HG02943 (cell line): ENCODE measurements around the gene CTNNA2.

Source experiments
- ATAC-seq: cut with Tn5 transposase; IDR thresholded peaks from one replicate; pipeline ENCODE4 v1.9.1; 2021; ENCODE audit warnings: mild to moderate bottlenecking, low read depth, moderate library complexity; ENCODE audit not compliant: unreplicated experiment

The CTNNA2 gene

DNA sequence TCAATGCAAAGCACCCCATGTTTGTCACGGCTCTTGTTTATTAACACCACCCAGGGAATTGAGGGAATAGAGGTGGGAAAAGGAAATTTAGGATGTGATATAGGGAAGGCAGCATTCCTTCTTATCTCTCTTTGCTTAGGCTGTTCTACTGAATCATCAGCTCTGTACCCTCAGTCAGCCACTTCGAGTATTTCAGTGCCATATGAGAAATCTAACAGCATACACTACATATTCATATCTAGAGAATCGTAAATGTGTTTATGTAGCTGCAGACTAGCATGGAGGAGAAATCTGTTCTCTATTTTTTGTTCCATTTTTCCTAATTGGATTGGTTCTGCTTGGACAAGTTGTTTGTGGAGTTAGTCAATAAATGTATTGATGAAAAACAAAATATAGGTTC lies 187.8 kb downstream of the CTNNA2 start:
- ATAC-seq, result no peak

DNA sequence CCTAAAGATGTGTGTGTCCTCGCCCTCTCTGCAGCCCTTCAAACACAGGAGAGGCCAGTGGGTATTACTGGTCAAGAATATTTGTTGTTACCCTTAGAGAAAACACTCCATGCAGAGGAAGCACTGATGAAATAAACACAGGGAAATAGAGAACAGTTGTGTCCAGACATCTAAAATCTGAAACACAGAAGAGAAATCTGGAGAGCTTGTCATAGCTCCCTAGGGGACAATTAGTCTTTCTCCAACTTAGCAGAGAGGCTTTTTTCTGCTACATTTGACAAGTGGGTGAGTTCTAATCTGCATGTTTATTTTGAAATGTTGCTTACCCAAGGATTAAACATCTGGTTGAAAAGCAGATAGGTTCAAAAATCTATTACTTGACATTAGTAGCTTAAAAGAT lies 190.1 kb downstream of the CTNNA2 start:
- ATAC-seq, result no peak

DNA sequence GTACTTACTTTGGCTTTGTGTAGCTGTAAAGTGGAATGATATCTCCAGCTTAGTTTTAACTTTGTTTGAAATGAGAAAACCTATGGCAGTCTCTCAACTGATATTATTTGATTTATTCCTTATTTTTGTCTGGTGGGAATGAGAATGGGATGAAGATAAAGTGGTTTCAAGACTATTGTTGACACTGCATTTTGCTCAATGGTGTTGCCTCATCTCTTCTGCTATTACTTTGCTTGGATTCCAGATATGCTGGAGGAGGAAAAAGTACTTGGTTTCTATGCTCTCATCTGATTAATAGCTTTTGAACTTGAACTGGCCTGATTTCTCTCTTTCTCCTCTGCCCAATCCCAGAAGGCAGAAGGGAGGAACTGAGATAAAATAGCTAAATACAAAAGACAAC lies 198.2 kb downstream of the CTNNA2 start:
- no peak for ATAC-seq

DNA sequence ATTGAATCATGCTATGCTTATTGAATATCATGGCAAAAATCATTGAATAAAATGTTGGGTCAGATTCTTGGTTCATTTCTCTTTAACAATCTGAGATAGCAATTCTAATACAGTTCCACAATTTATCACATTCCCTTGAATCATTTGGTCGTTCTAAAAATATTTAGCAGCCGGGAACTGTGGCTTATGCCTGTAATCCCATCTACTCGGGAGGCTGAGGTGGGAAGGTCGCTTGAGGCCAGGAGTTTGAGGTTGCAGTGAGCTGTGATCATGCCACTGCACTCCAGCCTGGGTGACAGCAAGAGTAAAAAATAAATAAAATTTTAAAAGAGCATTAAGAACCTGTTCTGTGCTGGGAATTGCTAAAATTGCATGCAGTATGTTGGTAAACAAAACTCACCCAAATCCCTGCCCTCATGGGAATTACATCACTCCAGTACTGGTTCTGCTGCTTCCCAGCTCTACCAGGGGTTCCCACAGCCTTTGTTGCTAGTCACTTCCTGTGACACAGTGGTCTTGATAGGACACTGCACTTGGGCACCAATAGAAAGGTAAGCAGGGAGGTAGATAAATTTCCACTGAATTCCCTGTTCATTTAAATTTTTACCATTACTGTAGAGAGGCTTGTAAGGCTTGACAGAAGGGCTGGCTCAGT lies 200.4 kb downstream of the CTNNA2 start:
- ATAC-seq, result no peak

DNA sequence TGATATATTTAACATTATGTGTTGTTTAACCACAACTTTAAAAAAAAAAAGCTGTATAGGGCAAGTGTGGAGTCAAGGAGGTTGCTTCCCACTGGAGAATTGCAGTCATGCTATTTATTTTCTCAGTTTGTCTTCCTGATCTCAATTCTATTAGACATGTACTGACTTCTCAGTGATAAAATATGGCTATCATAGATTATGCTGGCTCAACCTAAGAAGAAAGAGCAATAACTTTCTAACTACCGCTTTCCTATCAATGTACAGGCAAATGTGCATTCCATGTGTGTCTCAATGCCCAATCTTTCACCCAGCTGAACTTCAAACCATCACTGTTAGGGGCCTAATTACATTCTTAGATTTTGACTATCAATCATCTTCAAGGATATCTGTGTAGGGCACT lies 201.4 kb downstream of the CTNNA2 start:
- no peak for ATAC-seq

DNA sequence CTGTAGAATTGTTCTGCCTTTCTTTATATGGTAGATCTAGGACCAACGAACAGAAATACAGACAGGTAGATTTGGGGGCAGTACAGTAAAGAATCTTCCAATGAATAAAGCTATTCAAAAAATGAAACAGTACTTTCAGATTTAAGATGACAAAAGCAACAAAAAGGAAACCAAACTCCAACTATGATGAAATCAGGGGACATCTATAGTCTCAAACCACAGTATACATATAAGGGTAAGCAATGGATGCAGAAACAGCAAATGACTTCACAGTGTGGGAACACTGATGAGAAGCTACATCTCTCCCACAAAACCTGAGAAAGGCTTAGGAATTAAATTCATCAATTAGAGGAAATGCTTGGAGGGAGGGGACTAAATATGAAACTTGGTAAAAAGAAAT lies 202.5 kb downstream of the CTNNA2 start:
- ATAC-seq, result no peak

DNA sequence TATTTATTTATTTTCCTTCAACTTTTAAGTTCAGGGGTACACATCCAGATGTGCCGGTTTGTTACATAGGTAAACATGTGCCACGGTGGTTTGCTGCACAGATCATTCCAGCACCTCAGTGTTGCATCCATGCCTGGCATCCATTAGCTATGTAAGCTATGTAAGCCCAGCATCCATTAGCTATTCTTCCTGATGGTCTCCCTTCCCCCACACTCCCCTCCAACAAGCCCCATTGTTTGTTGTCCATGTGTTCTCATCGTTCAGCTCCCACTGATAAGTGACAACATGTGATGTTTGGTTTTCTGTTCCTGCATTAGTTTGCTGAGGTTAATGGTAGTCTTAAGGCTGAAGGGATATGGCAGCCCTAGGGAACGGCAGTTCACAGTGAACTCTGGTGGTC lies 203.4 kb downstream of the CTNNA2 start:
- no peak for ATAC-seq

DNA sequence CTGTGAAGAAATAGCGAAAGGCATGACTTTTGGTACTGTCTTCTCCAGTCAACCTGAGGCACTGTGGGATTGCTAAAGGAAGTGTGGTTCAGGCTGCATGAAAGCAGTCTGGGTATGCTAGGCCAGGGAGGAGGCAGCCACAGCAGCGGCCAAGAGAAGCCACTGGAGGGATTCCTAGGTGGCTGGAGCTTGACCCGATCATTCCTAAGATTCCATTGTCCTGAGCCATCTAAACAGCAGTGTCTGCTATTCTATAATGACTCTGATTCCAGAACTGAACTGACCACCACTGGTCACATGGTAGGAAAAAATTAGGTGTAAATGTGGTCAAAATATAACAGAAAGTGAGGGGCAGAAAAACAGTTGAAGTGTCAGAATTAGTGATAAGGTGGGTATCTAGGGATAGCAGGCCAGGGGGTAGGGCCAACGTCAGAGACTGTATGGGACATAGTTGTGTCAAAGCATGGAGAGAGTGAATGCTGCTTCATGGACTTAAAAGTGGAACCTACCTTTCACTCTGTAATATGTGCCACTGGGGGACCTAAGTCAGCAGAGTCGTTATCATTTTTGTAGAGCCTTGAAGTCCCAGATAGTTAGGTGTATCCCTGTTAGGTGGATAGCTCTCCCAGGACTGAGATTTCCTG lies 204.6 kb downstream of the CTNNA2 start:
- no peak for ATAC-seq

DNA sequence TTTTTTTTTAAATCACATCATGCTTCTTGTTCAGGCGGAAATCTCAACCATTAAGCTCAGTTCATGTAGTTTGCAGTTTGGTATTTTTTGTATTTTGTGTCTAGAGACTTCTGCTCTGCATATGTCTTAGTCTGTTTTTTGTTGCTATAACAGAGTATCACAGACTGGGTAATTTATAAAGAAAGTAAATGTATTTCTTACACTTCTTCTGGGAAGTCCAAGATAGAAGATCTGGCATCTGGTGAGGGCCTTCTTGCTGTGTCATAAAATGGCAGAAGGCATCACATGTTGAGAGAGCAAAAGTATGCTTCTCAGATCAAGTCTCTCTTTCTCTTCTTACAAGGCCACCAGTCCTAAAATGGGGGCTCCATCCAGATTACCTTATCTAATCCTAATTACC lies 208.2 kb downstream of the CTNNA2 start:
- ATAC-seq, result no peak

DNA sequence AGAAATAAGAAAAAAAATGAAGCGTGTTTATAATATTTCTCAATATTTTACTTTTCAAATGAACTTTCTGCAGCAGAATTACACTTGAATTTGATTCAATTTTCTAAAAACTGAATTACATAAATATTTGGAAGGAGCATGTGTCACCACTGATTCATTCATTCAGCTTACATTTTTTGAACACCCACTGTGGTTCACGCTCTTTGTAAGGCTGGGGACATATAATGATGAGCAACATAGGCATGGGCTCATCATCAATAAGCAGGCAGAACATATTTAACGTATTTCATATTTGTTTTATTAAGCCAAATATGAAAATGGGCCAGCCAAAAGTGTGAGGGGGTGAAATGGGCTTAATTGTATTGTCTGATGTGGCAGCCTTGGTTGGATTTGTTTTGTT lies 209.1 kb downstream of the CTNNA2 start:
- no peak for ATAC-seq

DNA sequence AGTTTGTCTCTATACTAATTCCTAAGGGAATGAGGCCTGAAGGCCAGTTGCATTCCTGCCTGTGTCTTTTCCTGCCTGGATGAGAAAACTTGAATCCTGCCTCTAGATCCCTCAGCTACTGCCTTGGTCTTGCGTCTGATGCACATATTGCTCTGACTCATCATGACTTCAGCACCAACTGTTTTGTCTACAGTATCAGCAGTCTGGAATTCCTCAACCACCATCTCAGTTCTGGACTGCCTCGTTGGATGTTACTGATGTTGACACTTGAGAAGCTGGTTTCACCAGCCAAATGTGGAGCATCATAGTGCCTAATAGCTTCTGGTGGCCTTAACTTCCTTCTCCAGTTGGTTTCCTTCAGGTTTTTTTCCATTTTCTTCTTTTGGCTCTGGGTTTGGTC lies 211.0 kb downstream of the CTNNA2 start:
- ATAC-seq, result no peak

DNA sequence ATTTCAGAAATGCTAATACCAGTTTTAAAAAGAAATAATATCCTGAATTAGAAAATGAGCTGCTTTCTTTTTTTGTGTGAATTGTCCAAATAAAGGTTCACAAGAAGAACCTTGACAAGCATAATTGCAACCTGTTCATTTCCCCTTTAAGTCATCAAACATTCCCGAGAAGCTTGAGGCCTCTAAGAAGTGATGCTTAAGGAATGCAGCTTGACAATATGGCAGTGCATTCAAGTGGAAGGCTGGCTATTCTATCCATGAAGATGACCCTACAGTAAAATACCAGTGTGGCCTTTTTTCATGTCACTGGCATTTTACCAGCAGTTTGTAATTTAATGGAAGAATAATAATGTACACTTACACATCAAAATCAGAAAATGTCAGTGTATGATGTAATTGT lies 216.7 kb downstream of the CTNNA2 start:
- no peak for ATAC-seq

DNA sequence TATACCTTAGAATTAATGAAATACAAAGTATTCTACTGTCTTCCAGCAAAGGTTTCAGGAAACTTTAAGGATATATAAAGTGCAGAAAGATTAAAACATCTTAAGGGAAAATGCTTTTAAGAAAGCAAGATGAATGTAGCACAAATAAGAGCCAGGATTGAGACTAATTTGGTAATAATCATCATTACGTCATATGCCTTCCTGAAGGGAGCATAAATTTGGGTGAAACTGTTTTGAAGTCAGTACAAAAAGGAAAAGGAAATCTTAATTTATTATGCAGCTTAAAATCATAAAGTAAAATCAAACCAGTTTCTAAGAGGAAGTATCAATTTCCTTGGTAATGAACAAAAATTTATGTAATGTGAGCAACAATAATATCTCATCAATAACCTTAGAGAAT lies 221.7 kb downstream of the CTNNA2 start:
- ATAC-seq, result no peak

DNA sequence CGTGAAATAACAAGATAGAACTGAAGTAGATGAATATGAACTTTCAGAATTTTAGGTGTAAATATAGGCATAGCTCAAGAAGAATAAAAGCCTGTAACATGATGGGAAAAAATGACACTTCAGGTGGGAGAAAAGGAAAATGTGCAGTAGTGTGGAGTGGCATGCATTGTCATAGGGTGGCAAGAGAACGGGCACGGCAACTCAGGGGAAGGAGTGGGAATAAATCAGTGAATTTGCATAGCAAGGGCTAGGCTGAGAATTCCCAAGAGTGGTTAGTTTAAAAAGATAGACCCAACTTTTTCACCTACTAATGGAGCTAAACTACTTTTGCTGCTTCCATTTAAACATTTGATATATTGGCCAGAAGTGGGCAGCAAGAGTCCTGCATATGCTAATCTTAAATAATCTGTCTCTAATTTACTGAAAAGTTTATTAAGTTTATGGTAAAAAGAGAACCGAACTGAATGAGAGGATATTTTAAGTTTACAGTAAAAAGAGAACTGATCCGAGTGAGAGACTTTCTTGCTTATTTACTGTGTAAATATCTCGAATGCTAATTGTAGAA lies 228.1 kb downstream of the CTNNA2 start:
- ATAC-seq, result no peak

DNA sequence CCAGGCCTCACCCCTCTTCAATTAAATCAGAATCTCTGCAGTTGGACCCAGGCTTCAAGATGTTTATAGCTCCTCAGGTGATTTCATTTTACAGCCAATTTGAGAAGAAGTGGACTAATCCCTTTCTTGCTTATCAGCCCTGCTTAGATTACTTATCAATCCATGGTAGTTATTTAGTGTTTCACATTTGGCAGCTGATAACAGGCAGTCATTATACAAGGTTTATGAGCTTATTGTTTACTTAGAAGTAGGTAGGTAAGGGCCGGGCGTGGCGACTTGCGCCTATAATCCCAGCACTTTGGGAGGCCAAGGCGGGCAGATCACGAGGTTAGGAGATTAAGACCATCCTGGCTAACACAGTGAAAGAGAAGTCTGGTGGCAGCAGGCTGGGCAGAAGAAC lies 237.5 kb downstream of the CTNNA2 start:
- ATAC-seq, result no peak

DNA sequence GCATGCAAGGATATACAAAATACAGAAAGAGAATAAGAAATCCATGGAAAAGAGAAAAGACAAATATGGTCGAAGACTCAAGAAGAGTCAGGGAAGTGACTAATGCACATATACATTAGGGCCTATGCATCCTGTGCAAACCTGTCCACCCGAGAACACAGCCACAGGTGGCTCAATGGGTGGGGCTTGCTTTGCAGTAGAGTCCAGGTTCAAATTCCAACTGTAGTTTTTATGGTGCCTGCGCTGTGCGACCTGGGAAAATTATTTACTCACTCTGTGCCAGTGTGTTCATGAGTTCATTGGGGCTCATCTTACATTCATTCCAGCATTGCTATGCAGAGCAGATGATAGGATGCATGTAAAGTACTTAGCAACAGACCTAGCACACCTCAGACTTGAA lies 244.7 kb downstream of the CTNNA2 start:
- ATAC-seq, result no peak

DNA sequence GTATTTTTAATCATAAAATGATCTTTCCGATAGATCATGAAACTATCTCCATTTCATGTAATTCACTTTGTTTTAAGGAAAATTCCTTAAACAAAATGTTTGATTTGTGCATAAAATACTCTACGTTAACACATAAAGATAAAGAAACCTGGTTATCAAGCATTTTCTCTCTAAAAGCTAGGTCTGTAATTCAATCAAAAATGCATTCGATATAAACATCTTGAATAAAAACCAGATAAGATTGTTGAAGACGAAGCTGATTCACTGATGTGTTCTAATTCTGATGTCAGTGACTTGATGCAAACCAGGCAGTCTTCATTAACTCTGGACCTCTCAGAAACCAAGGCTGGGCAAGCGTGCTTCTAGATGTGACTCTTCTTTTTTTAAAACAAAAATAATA lies 245.2 kb downstream of the CTNNA2 start:
- no peak for ATAC-seq

DNA sequence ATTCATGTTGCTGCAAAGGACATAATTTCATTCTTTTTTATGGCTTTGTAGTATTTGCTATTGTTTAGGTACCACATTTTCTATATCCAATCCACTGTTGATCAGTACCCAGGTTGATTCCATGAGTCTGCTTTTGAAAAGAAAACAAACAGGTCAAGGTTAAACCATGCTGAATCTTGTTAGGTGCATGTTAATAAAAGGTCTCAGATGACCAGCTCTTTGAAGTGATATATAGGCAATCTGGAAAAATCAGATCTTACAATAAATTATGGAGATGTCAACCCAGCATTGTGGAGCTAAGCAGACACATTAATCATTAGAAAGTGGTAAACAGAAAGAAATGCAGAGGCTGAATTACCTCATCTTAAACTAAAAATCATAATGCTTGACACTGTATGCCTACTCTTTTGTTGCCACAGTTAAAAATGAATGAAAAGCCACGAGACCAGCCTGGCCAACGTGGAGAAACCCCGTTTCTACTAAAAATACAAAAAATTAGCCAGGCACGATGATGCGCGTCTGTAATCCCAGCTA lies 246.0 kb downstream of the CTNNA2 start:
- ATAC-seq, result no peak

DNA sequence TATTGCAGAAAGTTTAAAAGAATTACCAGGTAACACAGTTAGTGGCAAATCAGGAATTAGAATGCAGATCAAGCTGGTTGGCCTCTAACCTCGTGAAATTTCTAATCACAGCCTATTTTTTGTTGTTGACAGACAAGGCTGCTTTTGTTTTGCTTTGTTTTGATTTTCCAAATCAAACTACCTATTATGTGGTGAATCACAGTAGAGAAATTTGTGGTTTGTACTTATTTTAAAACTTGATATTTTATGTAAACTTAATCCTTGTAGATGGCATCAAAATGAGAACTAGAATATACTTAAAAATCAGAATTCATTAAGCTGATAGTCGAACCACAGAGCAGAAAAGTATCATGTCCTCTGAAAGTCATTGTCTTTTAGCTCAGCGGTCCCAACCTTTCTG lies 258.1 kb downstream of the CTNNA2 start:
- ATAC-seq, result no peak

DNA sequence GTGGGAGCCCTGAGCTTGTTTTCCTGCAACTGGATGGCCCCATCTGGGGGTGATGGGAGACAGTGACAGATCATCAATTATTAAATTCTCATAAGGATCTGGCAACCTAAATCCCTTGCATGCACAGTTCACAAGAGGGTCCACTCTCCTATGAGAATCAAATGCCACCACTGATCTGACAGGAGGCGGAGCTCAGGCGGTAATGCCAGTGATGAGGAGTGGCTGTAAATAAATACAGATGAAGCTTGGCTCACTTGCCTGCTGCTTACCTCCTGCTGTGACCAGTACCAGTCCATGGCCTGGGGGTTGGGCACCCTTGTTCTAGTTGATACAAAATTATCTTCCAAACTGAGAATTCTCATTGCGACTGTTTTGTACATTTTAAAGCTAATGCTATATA lies 258.6 kb downstream of the CTNNA2 start:
- no peak for ATAC-seq

DNA sequence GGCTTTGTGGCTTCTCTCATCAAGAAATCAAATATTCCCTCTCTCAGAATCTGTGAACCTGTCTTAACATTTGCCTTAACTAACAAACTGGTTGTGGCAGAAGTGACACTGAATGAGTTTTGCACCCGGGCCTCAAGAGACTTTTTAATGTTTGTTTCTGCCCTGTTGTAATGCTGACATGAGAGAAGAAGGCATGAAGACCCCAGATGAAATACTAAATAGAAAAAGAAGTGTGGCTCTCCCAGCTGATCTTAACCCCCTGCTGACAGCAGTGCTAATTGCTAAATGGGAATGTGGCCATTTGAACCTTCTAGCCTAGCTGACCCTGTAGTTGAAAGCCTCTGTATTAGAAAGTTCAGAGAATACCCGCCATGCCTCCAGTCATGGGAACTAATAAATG lies 261.2 kb downstream of the CTNNA2 start:
- no peak for ATAC-seq

DNA sequence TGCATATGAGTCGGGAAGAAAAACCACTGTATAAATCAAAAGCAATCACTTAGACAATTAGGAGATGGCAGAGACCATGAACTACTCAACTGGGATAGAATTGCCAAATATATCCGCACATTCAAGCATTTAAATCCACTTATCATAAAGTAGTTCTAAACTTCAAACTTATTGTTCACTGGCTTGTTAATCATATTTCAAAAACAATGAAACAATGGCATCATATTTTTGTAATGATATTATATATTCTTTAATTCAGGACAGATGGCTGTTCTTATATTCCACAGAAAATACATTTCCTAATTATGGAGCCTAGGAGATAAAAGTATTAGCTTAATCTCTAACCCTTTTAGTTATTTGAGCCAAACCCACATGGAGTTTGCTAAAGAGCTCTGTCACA lies 263.6 kb downstream of the CTNNA2 start:
- ATAC-seq, result no peak
